GM12891 (cell line): ENCODE measurements around the gene ROPN1B.
"Not testable (repeated sequence)": the region's sequence is repeated elsewhere in the genome, so short reads cannot be mapped to it uniquely, and the experiment has no call there.

Experiments used
- POLR2A ChIP-seq: IDR thresholded peaks from 2 replicates; pipeline ENCODE4 v1.6.1; 2011; ENCODE audit warnings: low read depth, low read length, control low read depth
- POLR2AphosphoS5 ChIP-seq: IDR thresholded peaks from 2 replicates; pipeline ENCODE4 v1.6.1; 2011; ENCODE audit warnings: low read depth, low read length, control low read depth
- TAF1 ChIP-seq: IDR thresholded peaks from 2 replicates; pipeline ENCODE4 v1.6.1; 2011; ENCODE audit warnings: low read depth, low read length, control low read depth

- TF ChIP-seq POLR2A, POLR2AphosphoS5, TAF1: not testable (repeated sequence)
Measured at GRCh38 chr3:125924276-125924675, 44.7 kb upstream of the ROPN1B start.
